HuH-7 (cell line): ENCODE results near the gene GAK.
"Not testable (repeated sequence)": the region's sequence is repeated elsewhere in the genome, so short reads cannot be mapped to it uniquely, and the experiment has no call there.

ENCODE experiments used
- DNase-seq: peaks from one replicate; pipeline ENCODE4 v3.0.0; 2011; ENCODE audit warnings: low spot score

GAK gene

DNA sequence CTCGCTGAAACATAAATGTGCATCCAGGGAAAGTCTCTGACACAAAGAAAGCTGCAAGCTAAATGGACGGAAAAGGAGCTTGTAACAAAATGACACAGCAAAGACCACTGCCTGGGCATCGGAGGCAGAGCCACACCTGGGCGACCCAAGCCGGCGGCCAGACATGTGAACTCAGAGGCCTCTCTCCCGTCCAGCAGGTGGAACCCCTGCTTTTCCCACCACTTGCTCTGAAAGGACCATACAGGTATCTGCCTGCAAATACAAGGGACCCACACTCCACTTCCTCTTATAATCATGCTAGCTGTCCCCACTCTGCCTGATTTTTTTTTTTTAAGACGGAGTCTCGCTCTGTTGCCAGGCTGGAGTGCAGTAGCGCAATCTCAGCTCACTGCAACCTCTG, 118.2 kb downstream of the GAK start:
- peak; percentile 64 for DNase-seq

DNA sequence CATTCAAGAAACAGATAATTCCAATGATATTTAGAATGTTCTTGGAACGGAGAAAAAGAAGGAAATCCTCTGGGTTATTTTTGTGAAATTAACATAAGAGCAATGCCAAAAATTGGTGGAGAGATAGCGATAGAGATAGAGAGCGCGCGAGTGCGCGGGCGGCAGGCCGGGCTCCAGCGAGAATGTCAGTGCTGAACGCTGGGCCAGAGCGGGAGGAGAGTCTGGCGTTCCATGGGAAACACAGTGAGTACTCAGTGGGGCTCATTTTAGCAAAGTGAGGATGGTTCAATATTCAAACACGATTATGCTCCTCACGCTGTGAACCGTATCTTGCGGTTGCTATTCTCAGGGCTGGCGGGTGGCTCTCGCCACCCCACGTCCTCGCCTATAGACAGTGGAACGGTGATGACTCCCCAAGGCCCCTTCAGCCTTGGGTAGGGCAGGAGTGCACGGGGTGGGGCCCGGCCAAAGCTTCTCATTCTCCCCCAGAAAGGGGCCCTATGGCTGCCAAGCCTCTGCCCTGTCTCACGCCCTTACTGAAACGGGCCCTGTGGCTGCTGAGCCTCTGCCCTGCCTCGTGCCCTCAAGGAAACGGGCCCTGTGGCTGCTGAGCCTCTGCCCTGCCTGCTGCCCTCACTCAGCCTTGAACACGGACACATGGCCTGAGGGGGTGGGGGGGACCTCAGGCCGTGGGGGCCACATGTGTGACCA, 123.1 kb downstream of the GAK start:
- no peak for DNase-seq

DNA sequence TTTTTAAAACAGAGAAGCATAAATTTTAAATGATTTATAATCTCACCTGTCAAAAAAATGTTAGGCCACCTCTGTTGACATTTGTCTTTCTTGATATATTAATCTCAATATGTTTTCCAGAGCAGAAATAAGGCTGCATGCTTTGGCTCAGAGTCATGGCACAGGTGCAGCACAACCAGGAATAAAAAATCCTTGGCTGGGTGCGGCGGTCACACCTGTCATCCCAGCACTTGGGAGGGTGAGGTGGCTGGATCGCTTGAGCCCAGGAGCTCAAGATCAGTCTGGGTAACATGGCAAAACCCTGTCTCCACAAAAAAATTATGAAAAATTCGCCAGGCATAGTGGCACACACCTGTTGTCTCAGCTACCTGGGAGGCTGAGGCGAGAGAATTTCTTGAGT, 124.3 kb downstream of the GAK start:
- no peak for DNase-seq

DNA sequence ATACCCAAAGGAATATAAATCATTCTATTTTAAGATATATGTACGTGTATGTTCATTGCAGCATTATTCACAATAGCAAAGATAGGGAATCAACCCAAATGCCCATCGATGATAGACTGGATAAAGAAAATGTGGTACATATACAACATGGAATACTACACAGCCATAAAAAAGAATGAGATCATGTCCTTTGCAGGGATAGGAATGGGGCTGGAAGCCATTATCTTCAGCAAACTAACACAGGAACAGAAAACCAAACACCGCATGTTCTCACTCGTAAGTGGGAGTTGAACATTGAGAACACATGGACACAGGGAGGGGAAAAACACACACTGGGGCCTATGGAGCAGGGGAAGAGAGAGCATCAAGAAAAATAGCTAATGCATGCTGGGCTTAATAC, 125.1 kb downstream of the GAK start:
- not testable (repeated sequence) for DNase-seq

DNA sequence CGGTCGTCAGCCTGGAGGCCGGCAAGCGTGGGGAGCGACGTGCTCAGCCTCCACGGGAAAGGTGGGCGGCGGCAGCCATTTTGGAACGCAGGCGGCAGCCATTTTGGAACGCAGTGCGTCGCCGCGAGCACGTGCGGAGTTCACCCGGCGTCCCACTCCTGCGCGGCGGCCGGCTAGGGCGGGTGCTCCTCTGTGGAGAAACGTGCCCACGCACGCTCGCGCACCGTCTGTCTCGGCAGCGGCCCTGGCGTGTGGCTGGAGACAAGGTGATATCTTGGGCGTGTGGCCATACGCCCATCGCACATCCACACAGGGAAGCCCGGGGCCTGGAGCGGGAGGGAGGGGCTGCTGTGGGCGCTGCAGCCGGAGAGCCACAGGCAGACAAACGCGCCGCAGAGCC, 127.3 kb downstream of the GAK start:
- DNase-seq = no peak

DNA sequence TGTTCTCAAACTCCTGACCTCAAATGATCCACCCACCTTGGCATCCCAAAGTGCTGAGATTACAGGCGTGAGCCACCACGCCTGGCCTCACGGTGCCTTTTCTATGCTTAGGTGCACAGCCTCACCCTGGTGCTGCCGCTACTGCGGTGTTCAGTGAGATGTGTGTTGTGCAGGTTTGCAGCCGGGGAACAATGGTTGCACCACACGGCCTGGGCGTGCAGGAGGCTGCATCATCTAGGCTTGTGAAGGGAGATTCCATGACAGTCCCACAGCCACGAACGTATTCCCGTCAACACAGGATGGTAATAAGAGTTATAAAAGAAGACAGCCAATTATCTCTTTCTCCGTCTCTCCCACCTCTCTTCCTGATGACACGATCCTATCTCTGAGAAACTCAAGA, 128.2 kb downstream of the GAK start:
- DNase-seq = no peak

DNA sequence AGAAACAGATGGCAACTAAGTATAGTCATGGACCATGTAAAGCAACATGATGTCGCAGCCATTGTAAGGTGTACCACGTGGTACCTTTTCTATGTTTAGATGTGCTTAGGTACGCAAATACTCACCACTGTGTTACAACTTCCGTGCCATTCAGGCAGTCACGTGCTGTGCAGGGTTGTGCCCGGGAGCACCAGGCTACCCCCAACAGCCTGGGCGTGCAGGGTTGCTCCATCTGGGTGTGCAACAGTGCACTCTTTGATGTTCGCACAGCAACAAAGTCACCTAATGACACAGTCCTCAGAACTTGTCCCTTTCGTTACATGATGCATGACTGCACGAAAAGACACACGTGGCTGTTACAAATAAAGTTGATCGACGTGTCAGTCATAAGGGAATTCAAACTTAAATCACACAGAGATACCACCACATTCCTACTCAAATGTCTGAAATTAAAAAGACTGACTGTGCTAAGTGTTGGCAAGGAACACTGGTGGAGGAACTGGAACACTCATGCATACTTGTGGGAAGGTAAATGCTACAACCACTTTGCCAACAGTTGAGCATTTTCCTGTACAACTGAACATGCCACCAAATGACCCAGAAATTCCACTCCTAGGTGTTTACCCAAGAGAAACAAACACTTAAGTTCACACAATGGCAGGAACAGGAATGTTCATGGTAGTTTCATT, 130.5 kb downstream of the GAK start:
- DNase-seq = no peak
